ENCODE measurements around the gene RASSF7.

DNA sequence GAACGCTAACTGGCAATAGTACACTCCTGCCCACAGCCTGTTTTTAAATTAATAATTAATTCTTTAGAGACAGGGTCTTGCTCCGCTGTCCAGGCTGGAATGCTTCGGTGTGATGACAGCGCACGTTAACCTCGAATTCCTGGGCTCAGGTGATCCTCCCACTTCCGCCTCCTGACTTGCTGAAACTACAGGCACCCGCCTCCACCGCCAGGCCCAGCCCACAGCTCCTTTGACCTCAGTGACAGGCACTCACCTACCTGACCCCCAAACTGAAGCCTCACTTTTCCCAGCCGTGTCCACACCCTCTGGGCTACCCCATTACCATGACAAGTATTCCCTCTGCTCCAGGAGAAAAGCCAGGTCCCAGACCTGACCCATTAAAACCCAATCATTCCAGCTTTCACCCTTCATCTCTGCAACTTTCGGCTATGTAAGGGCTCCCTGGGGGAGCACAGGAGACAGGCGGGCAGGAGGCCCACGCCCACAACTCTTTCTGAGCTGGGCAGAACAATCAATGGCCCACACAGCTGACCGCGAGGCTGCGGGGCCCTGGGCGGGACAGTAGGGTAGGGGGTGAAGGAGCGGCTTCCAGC is 962 bp upstream of the RASSF7 start:
- TF ChIP-seq POLR2AphosphoS5 (IDR thresholded peaks at IDR 0.05; ENCODE audit: low read depth, low read length) (no peak), POLR2A (IDR thresholded peaks at IDR 0.05; ENCODE audit: low read depth, low read length) (no peak), POU2F2 (IDR thresholded peaks at IDR 0.05; ENCODE audit: low read depth, low read length) (no peak), TAF1 (IDR thresholded peaks at IDR 0.05; ENCODE audit: low read depth, low read length) (no peak), SPI1 (IDR thresholded peaks at IDR 0.05; ENCODE audit: low read depth, low read length) (no peak)

Measured in GM12891 (cell line).